Parathyroid adenoma (tissue), 2 donors: Measurements from ENCODE around the gene OVCA2.

Experiments
- H2AFZ ChIP-seq: fragments of 300-600 bp; sonication (generic); one replicate; pipeline ENCODE4 v1.7.0; 2017; ENCODE audit warnings: antibody characterized with exemption, mild to moderate bottlenecking
- H3K27ac ChIP-seq: fragments of 300-600 bp; sonication (generic); one replicate; pipeline ENCODE4 v1.7.0; 2017
- H3K27me3 ChIP-seq: fragments of 300-600 bp; sonication (generic); one replicate; pipeline ENCODE4 v1.7.0; 2017; ENCODE audit warnings: low read length; ENCODE audit not compliant: control insufficient read depth, insufficient read depth
- H3K36me3 ChIP-seq: fragments of 300-600 bp; sonication (generic); one replicate; pipeline ENCODE4 v1.7.0; 2017; ENCODE audit warnings: low read length; ENCODE audit not compliant: control insufficient read depth, insufficient read depth
- H3K4me1 ChIP-seq: fragments of 300-600 bp; sonication (generic); one replicate; pipeline ENCODE4 v1.7.0; 2017; ENCODE audit warnings: control low read depth
- H3K4me2 ChIP-seq: fragments of 300-600 bp; sonication (generic); one replicate; pipeline ENCODE4 v1.7.0; 2017; ENCODE audit warnings: low read length
- H3K4me3 ChIP-seq: fragments of 300-600 bp; sonication (generic); one replicate; pipeline ENCODE4 v1.7.0; 2017; ENCODE audit warnings: low read depth, low read length
- H3K79me2 ChIP-seq: fragments of 300-600 bp; sonication (generic); one replicate; pipeline ENCODE4 v1.7.0; 2017; ENCODE audit warnings: control low read depth
- H3K9ac ChIP-seq: fragments of 300-600 bp; sonication (generic); one replicate; pipeline ENCODE4 v1.7.0; 2017; ENCODE audit warnings: mild to moderate bottlenecking
- H3K9me3 ChIP-seq: fragments of 300-600 bp; sonication (generic); one replicate; pipeline ENCODE4 v1.7.0; 2017; ENCODE audit warnings: low read length; ENCODE audit not compliant: control insufficient read depth
- CTCF ChIP-seq: fragments of 300-600 bp; sonication (generic); IDR thresholded peaks from one replicate; pipeline ENCODE4 v1.7.0; 2017; ENCODE audit warnings: antibody characterized with exemption, mild to moderate bottlenecking
- donor health status: primary hyperparathyroidism.

Gene OVCA2

GRCh38 chr17:2029911-2030778, 11.7 kb upstream of the OVCA2 start, which contains the start of gene DPH1:
TSS of gene DPH1 (plus strand) at chr17:2030153. CDS start at chr17:2030170, 17 bp downstream.
- Histone ChIP-seq H2AFZ (peak within 1 kb of the TSS; percentile 92), H3K4me1 (no peaks in the 10 kb centered on the region), H3K27ac (peak within 1 kb of the TSS; percentile 66), H3K27me3 (no peaks in the 10 kb centered on the region), H3K79me2 (peaks cover 15% of the 10 kb centered on the region), H3K36me3 (no peaks in the 10 kb centered on the region), H3K4me2 (peak within 1 kb of the TSS; percentile 84), H3K9ac (peak within 1 kb of the TSS; percentile 23), H3K9me3 (no peaks in the 10 kb centered on the region), H3K4me3 (peak within 1 kb of the TSS; percentile 97)
- no peak for TF ChIP-seq CTCF

- TF ChIP-seq CTCF: peak; percentile 54
- Histone ChIP-seq H2AFZ (peak overlapping the region; percentile 92), H3K36me3 (no peaks in the 10 kb centered on the region), H3K27me3 (no peaks in the 10 kb centered on the region), H3K4me1 (no peaks in the 10 kb centered on the region), H3K9me3 (no peaks in the 10 kb centered on the region), H3K4me3 (peak overlapping the region; percentile 97), H3K79me2 (peaks cover 15% of the 10 kb centered on the region), H3K4me2 (peak overlapping the region; percentile 84), H3K9ac (no peak overlapping the region), H3K27ac (peak overlapping the region; percentile 66)
Observed at GRCh38 chr17:2030779-2031163, 11.1 kb upstream of the OVCA2 start.

GRCh38 chr17:2033153-2033552, 8.7 kb upstream of the OVCA2 start:
- Histone ChIP-seq H3K9me3 (no peaks in the 10 kb centered on the region), H3K4me2 (no peak overlapping the region), H3K36me3 (no peaks in the 10 kb centered on the region), H2AFZ (no peak overlapping the region), H3K4me1 (no peaks in the 10 kb centered on the region), H3K4me3 (no peak overlapping the region), H3K9ac (no peak overlapping the region), H3K27ac (no peak overlapping the region), H3K79me2 (peaks cover 15% of the 10 kb centered on the region), H3K27me3 (no peaks in the 10 kb centered on the region)
- no peak for TF ChIP-seq CTCF

- H3K4me3 ChIP-seq: no peak overlapping the region
- no peak overlapping the region for H2AFZ ChIP-seq
- no peaks in the 10 kb centered on the region for H3K9me3 ChIP-seq
- no peaks in the 10 kb centered on the region for H3K36me3 ChIP-seq
- H3K79me2 ChIP-seq: peaks cover 15% of the 10 kb centered on the region
- H3K27me3 ChIP-seq: no peaks in the 10 kb centered on the region
- H3K4me1 ChIP-seq: no peaks in the 10 kb centered on the region
- no peak overlapping the region for H3K4me2 ChIP-seq
- no peak overlapping the region for H3K27ac ChIP-seq
- H3K9ac ChIP-seq: no peak overlapping the region
- no peak for TF ChIP-seq CTCF
Observed at GRCh38 chr17:2034157-2034556, 7.7 kb upstream of the OVCA2 start.
